HT1080 (cell line): ENCODE data around the gene BRSK1. TPM values are rescaled to one million over a fixed set of nuclear protein-coding genes. Genes with fewer than 3 reads are reported as not detected.

Source experiments
- DNase-seq: peaks from one replicate; pipeline ENCODE4 v3.0.0-alpha.2; 2015; ENCODE audit warnings: low read depth
- total RNA-seq: library from RNA; depleted of rRNA; stranded (reverse); fragments of >200 nt; shearing (Covaris generic); gene quantifications from 2 replicates; pipeline ENCODE4 v1.2.3, GENCODE V29; 2014

The BRSK1 gene
- total RNA-seq, 1 experiment from 2014 or later, result 7.6 TPM

DNA sequence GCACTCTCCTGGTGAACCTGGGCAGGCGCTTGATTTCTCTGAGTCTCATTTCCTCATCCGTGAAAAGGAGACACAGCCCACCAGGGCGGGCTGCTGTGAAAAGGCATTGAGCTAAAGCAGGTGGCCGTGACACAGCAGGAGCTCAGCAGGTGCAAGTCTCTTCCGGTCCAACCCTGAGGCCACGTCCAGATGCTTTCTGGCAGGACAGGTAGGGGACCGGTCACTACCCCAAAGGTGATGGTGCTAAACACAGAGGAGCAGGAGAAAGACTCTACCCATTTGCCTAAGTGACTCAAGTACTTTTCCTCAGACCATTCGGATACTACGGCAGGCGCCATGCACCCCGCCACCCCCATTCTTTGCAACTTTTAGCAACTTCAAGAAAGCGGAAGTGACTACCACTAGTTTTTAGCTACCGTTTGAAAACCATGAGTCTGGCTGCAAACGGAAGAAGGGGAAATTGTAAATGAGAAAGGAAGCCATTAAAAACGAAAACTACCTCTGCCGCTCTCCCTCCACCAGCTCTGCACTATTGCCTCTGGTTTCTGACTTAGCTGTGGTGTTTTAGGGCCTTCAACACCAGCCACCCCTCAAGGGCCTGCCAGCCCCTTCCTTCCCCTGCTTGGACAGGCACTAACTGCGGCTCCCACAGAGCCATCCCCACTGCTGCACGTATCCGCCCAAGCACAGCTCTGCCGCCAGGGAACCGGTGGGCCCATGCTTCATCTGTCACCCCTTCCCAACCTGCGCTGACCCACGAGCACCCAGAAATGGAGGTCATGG is 29.8 kb upstream of the BRSK1 start:
- DNase-seq, result no peak

DNA sequence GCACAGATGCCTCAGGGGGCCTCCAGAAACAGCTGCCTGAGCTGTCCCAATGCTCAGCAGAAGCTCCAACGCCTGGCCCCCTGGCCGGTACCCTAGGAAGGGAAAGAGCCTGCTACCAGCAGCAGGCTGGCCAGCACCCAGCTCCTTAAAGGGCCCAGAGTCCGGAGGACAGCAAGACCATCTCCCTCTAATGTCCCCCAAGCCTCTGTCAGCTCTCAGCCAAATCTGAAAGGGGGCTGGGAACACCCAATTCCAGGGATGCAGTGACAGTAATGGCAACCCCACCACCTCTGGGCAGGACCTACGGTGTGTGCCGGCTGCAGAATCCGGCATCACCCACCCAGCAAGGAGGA is 29.2 kb upstream of the BRSK1 start:
- DNase-seq, result no peak

DNA sequence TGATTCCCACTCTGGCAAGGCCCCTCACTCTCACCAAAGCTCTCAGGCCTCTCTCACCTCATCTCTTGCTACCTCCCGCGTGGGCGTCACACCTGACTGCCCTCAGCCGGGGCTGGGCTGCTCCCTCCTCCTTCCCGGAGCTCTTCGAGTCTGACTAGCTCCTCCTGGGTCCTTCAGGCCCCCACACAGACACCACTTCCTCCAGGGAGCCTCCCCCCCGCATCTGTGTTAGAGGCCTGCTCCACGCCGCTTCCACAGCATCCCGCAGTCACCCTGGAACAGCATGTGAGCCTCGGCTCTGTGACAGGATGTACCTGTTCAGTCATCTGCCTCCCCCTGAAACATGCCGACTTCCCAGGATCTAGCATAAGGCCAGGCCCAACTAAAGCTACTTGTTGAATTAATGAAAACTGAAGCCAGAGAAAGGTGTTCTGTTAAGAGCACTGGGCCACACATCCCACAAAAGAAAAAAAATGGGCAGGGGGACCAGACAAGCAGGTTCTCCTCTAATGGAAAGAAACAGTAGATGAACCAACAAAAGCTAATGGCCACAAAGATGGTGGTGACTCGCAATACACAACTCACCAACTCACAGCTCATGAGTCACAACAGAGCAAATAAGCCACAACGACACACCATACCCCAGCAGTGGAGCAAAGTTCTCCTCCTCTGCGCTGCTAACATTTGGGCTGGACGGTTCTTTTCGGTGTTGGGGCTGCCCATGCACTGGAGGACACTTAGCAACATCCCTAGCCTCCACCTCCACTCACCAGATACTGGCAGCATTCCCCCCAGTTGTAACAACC is 28.0 kb upstream of the BRSK1 start:
- peak; percentile 49 for DNase-seq

DNA sequence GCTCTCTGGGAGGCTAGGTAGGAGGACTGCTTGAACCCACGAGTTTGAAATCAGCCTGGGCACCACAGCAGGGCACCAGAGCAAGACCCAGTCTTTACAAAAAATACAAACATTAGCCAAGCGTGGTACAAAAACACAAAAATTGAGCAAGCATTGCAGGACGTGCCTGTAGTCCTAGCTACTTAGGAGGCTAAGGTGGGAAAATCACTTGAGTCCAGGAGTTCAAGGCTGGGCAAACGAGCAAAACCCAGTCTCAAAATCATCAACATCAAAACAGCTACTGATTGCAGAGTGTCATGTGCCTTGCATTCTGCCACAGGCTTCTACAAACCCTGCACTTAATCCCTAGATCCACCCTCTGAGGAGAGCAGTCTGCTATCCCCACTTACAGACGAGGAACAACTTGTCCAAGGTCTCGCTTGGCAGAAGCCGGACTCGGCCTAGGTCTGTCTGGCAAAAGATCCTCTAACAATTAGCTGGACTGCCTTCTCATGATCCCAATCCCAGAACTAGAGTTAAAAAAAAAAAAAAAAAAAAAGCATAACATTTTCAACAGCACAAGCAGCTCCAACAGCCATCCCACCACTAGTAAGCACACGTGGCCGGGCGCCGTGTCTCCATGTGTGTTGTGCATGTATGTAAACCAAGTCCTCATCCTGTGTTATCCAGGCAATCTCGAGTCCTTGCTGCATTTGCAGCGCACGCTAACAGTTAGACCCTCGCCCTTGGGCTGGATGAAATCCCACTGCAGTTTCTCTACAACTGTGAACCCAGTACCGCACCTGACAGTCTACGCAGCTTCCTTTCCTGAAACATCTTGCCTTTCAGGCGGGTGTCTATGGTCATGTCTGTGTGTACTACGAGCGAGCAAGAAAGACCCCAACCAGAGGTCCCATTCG is 27.0 kb upstream of the BRSK1 start:
- no peak for DNase-seq

DNA sequence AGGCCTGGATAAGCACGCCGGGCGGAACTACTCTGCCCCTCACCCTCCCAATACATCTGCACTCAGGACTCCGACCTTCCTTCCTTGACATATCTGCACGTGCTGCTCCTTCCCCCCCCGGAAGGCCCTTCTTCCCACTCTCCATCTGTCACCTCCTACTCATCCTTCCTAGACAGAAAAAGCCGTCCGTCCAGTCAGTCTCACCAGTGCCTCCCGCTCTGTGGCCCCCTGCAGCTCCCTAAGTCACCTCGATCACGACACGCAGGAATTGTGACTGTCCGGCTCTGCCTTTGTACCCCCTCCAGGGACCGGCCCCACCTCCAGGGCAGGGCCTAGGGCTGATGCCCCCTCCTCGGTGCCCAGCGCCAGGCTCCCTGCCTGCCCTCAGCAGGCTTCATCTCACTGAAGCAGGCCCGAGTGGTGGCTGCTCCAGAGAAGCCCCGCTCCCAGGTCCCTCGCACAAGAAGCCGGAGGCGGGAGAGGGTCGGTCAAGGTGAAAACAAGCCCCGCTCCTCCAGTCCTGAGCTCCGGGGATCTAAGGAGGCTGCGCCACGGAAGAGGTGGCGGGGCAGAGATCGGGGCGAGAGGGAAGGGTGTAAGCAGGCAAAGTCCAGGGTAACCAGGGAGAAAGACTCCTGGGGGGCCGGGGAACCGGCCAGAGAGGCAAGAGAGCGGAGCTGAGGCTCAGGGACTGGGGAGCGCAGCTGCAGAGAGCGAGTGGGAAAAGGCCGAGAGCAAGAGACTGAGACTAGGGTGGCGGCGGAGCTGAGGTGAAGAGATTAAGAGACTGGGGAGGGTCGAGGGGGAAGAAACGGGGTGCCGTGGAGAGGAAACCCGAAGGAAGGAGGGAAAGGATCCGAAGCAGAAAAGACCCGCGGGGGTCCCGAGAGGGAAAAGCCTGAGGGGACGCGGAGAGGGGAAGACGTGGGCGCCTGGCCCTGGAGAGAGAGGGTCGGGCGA is 26.1 kb upstream of the BRSK1 start:
- DNase-seq, result peak; percentile 24

DNA sequence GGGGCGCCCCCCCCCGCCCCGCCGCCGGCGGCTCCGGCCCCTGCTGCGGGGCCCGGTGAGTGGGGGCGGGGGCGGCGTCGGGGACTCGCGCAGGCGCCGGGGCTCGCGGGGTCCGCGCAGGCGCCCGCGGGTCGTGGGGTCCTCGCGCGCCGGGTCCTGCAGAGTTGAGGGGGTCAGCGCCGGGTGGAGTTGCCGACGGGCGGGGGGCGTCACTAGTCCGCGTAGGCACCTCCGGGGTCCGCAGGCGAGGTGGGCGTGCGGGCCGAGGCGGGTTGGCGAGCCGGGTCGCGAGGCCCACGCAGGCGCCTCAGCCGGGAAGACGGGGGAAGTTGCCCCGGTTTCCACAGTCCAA is 25.3 kb upstream of the BRSK1 start:
- DNase-seq, result no peak

DNA sequence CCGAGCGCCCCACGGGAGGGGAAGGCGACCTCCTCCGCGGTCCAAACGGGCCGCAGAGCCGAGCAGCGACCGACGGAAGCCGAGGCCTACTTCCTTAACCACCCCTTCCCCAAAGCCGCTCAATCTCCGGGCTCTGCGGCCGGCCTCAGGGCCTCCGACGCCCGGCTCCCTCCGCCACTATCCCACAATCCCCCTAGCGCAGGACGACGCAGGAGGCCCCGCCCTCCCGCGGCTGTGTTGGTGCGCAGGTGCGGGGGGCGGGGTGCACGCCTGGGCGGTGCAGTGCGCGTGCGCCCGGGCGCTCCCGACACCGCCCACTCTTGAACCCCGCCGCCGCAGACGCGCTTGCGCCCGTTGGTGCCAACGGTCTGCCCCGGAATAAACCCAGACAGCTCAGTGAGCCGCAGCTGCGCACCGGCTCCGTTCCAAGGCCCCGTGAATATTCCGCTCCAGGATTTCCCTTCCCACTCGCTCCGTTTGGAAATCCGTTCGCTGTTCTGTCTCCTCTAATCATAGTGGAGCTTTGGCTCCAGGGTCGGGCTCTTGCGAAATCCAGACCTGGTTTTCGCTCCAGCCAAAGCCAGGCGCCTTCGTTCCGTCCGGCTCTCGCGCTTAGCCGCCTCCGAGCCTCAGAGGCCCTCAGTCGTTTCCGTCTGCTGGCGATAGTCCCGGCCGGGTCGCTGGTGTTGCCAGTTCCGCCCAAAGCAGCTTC is 24.8 kb upstream of the BRSK1 start, which contains the start of gene PPP6R1:
PPP6R1 (minus strand) TSS at position 190 of the 712 bp plus-strand sequence. CDS start 11,914 bp downstream, outside the sequence.
- DNase-seq, result peak; percentile 100

DNA sequence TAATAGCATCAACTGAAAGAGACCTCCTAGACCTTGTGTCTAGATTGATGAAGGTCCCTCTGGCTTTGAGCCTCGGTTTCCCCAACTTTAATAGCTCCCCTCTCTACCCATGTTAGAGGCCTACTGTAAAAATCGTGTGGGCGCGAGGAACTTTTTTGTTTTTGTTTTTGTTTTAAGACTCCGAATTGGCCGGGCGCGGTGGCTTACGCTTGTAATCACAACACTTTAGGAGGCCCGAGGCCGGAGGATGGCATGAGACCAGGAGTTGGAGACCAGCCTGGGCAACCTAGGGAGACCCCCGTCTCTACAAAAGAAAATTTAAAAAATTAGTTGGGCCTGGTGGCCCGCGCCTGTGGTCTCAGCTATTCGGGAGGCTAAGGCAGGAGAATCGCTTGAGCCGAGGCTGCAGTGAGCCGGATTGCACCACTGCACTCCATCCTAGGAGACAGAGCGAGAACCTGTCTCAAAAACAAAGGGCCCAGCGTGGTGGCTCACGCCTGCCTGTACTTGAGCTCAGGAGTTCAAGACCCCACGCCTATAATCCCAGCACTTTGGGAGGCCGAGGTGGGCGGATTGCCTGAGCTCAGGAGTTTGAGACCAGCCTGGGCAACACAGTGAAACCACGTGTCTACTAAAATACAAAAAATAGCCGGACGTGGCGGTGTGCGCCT is 24.1 kb upstream of the BRSK1 start:
- DNase-seq, result no peak

DNA sequence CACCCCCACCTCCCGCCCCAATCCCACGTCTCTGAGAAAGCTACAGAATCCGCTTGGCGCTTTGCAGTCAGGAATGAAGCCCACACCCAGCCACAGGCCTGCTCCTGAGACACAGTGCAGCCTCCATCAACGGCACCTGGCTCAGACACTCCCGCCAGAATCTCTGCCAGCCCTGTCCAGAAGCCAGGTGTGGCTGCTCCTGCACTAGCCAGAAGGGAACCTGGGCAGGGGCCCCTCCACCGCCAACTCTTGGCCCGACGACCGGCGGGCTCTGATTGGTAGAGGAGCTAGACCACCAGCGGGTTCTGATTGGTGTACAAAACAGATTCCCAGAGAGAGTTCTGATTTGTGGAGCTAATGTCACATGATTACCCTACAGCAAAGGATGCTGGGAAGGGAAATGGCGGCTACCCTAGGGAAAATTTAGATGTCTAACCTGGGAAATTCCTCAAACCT is 22.1 kb upstream of the BRSK1 start:
- no peak for DNase-seq

DNA sequence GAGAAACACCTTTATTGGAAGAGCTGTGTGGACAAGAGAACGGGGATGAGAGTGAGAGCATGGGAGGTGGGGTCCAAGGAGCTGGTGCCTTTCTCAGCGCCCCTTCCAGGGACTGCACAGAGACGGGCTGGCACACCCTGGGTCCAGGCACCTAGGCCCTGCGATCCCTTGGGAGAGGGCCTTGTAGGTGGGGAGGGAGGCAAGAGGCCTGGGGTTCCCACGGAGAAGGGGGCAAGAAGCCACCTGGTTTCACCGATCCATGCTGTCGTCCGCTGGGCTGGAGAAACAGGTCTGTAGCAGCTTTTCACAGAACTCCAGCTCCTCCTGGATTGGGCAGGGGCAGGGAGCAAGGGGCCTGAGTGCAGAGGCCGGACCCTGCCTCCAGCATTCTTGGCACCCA is 21.4 kb upstream of the BRSK1 start:
- DNase-seq, result no peak

DNA sequence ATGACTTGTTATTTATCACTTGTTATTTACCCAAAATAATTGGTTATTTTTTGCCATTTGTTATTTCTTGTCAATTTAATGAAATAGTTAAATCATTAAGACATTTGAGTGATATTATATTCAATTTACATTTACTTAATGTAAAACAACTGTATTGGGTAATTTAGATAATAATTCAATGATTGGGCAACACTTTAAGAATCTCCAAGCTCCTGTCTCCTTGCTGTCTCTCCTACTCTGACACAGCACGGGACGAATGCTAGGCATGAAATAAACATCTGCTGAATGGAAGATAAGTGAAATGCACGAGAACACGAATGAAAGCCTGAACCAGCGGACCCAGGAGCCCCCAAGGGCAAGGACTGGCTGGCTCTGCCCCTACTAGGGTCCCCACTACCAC is 19.3 kb upstream of the BRSK1 start:
- no peak for DNase-seq

DNA sequence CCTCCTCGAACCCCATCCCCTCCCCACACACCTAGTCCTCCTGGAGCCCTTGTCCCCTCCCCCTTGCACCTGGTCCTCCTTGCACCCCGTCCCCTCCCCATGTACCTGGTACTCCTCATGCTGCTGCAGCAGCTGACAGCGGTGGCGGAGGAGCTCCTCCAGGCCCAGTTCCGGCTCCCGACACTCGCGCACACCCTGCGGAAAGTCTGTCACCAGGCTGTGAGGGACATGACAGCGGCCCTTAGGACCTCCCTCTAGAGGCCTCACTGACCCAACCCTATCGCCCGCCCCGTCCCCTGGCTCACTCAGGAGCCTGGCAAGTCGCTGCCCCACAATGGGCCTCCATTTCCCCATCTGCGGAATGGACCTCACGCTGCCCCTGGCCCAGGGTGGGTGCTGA is 18.6 kb upstream of the BRSK1 start:
- no peak for DNase-seq

DNA sequence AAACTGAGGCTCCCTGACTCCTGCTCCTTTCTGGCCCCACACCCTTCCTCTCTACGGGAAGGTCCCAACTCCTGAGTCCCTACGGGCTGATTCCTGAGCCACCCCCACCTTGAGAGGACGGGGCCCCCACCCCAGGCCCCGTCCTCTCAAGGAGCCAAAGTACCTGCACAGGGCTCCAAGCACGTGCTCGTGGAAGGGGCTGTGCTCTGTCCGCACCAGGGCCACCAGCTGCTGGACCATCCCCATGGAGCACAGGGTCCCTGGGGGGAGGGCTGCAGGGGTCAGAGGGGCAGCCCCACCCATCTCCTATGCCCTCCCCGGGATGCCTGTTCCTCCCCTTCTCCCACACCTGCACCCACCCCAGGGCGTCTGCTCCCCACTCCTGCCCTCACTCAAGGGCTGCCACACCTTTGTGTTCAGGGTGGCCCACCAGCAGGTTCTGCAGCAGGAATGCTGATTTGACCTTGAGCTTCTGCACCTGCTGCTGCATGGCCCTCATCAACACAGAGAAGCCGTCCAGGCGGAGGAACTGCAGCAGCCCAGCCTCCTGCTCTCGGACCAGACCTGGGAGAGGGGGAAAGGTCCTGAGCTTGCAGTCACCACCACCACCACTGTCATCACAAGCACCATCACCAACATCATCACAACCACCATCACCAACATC is 17.9 kb upstream of the BRSK1 start:
- DNase-seq, result no peak

DNA sequence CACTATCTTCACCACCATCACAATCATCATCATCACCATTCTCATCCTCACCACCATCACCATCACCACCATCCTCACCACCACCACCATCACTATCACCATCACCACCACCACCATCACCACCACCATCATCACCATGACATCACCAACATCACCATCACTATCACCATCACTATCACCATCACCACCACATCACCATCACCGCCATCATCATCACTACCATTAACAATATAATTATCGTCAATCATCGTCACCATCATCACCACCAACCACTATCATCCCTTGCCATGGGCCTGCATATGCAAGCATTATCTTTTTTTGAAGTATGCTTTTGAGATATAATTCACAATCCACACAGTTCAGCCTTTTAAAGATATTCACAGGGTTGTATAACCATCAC is 17.4 kb upstream of the BRSK1 start:
- no peak for DNase-seq

DNA sequence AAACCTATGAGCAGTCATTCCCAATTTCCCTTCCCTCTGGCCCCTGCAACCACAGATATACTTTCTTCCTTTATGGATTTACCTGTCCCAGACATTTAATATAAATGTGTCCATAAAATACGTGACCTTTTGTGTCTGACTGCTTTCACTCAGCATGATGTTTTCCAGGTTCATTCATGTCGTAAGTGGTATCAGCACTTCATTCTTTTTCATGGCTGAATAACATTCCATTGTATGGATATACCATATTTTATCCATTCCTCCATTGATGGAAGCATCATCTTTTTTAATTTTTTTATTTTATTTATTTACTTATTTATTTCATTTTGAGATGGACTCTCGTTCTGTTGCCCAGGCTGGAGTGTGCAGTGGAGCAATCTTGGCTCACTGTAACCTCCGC is 17.0 kb upstream of the BRSK1 start:
- no peak for DNase-seq

DNA sequence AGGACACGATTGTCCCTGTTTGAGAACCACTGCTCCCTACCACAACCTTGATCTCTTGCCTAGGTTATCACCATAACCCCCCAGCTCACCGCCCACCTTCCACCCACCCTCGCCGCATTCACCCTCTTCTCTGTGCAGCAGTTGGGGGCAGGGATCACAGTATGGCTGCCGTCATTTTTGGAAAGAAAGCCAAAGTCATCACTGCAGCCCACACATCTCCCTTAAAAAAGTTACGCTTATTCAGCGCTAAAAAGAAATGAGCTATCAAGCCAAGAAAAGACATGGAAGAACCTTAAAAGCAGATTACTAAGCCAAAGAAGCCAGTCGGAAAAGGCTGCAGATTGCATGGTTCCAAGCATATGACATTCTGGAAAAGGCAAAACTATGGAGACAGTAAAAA is 14.5 kb upstream of the BRSK1 start:
- no peak for DNase-seq

DNA sequence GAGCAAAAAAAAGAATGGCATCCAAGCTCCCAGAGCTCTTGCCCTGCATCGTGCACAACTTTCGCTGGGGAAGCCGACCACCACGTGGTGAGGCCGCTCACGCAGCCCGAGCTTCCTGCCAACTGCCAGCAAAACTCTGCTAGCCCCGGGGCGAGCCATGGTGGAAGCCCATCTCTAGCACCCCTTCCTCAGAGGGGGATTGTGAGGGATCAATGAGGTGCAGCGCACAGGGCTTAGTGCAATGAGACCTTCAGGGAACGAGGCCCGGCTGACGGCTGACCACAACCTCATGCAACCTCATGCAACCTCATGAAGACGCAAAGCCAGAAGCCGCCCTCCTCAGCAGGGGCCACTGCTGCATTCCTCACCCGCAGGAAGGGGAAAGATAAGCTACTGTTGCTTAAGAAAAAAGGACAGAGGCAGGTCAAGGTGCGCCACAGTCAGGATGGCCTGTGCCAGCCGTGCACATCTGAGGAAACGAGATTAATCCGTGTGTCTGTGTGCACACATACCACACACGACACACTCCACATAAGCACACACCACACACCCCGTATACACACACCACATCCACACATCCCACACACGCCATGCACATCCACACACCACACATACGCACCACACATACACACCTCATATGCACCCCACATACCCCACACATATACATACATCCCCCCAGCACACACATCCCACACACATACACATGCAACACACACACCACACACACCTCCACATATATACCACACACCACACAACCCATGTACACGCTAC is 13.4 kb upstream of the BRSK1 start:
- DNase-seq, result no peak

DNA sequence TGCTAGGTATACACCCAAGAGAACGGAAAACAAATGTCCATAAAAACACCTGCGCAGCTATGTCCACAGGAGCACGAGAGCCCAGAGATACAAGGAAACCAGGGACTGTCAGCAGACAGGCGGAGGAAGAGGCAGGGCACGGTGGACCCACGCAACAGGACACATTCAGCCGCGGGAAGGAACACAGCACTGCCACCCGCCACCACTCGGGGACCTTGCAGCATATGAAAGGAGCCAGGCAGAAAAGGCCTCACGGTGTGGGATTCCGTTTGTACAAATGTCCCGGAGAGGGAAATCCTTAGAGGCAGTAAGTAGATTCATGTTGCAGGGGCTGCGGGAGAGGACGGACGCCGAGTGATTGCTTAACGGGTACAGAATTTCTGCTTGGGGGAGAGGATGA is 11.7 kb upstream of the BRSK1 start:
- DNase-seq, result no peak
